HG03460 (cell line): Measurements from ENCODE around the gene OPCML.

ENCODE experiments used
- ATAC-seq: cut with Tn5 transposase; IDR thresholded peaks from one replicate; pipeline ENCODE4 v1.9.1; 2021; ENCODE audit not compliant: unreplicated experiment

OPCML gene

GRCh38 chr11:132824642-132825041, 707.7 kb downstream of the OPCML start:
- ATAC-seq, result no peak

- no peak for ATAC-seq
Observed at GRCh38 chr11:132822276-132822675, 710.0 kb downstream of the OPCML start.

- ATAC-seq, result no peak
Observed at GRCh38 chr11:132821499-132821898, 710.8 kb downstream of the OPCML start.

GRCh38 chr11:132821014-132821413, 711.3 kb downstream of the OPCML start:
- ATAC-seq, result no peak

- no peak for ATAC-seq
Observed at GRCh38 chr11:132818951-132819350, 713.4 kb downstream of the OPCML start.

GRCh38 chr11:132817387-132817786, 714.9 kb downstream of the OPCML start:
- no peak for ATAC-seq

- no peak for ATAC-seq
Observed at GRCh38 chr11:132814410-132814809, 717.9 kb downstream of the OPCML start.

GRCh38 chr11:132811649-132812048, 720.7 kb downstream of the OPCML start:
- no peak for ATAC-seq

- no peak for ATAC-seq
Observed at GRCh38 chr11:132809070-132809469, 723.2 kb downstream of the OPCML start.

- ATAC-seq, result no peak
Observed at GRCh38 chr11:132804258-132804657, 728.0 kb downstream of the OPCML start.

- ATAC-seq, result no peak
Observed at GRCh38 chr11:132803436-132803835, 728.9 kb downstream of the OPCML start.

GRCh38 chr11:132802947-132803346, 729.4 kb downstream of the OPCML start:
- no peak for ATAC-seq

- no peak for ATAC-seq
Observed at GRCh38 chr11:132793831-132794230, 738.5 kb downstream of the OPCML start.

- no peak for ATAC-seq
Observed at GRCh38 chr11:132792341-132793140, 739.8 kb downstream of the OPCML start.

- ATAC-seq, result no peak
Observed at GRCh38 chr11:132790971-132791370, 741.3 kb downstream of the OPCML start.

GRCh38 chr11:132790466-132790865, 741.8 kb downstream of the OPCML start:
- no peak for ATAC-seq

GRCh38 chr11:132788816-132789325, 743.4 kb downstream of the OPCML start:
- no peak for ATAC-seq

GRCh38 chr11:132785878-132786277, 746.4 kb downstream of the OPCML start:
- ATAC-seq, result no peak

GRCh38 chr11:132784441-132784840, 747.9 kb downstream of the OPCML start:
- ATAC-seq, result no peak

- ATAC-seq, result no peak
Observed at GRCh38 chr11:132782102-132782501, 750.2 kb downstream of the OPCML start.

- no peak for ATAC-seq
Observed at GRCh38 chr11:132780046-132780445, 752.3 kb downstream of the OPCML start.

GRCh38 chr11:132779497-132779896, 752.8 kb downstream of the OPCML start:
- no peak for ATAC-seq
